GM21528 (cell line): ENCODE measurements around the gene PDZRN3.

Experiments used
- ATAC-seq: cut with Tn5 transposase; IDR thresholded peaks from one replicate; pipeline ENCODE4 v1.9.1; 2021; ENCODE audit warnings: mild to moderate bottlenecking, moderate library complexity; ENCODE audit not compliant: unreplicated experiment, low FRiP score

The PDZRN3 gene

GRCh38 chr3:73401616-73402279 lies 223.0 kb downstream of the PDZRN3 start:
- ATAC-seq, result no peak

- ATAC-seq, result no peak
Measured at GRCh38 chr3:73401059-73401458, 223.7 kb downstream of the PDZRN3 start.

GRCh38 chr3:73399666-73400253 lies 225.0 kb downstream of the PDZRN3 start:
- ATAC-seq, result no peak

- no peak for ATAC-seq
Measured at GRCh38 chr3:73399106-73399505, 225.6 kb downstream of the PDZRN3 start.

- ATAC-seq, result no peak
Measured at GRCh38 chr3:73398084-73398483, 226.7 kb downstream of the PDZRN3 start.

GRCh38 chr3:73394240-73394639 lies 230.5 kb downstream of the PDZRN3 start:
- ATAC-seq, result no peak

- ATAC-seq, result no peak
Measured at GRCh38 chr3:73393005-73393404, 231.7 kb downstream of the PDZRN3 start.

- ATAC-seq, result no peak
Measured at GRCh38 chr3:73391984-73392383, 232.8 kb downstream of the PDZRN3 start.

- ATAC-seq, result no peak
Measured at GRCh38 chr3:73389928-73390327, 234.8 kb downstream of the PDZRN3 start.

- ATAC-seq, result no peak
Measured at GRCh38 chr3:73389117-73389813, 235.5 kb downstream of the PDZRN3 start.

GRCh38 chr3:73385568-73385967 lies 239.2 kb downstream of the PDZRN3 start:
- no peak for ATAC-seq

- no peak for ATAC-seq
Measured at GRCh38 chr3:73384091-73384906, 240.4 kb downstream of the PDZRN3 start.

GRCh38 chr3:73383470-73384049 lies 241.2 kb downstream of the PDZRN3 start:
- ATAC-seq, result no peak

- no peak for ATAC-seq
Measured at GRCh38 chr3:73381551-73381950, 243.2 kb downstream of the PDZRN3 start.

GRCh38 chr3:73380735-73381532 lies 243.8 kb downstream of the PDZRN3 start:
- no peak for ATAC-seq

- ATAC-seq, result no peak
Measured at GRCh38 chr3:73379465-73379864, 245.3 kb downstream of the PDZRN3 start.

GRCh38 chr3:73378207-73378606 lies 246.5 kb downstream of the PDZRN3 start:
- no peak for ATAC-seq

- no peak for ATAC-seq
Measured at GRCh38 chr3:73365756-73366397, 258.9 kb downstream of the PDZRN3 start.

GRCh38 chr3:73364517-73364916 lies 260.2 kb downstream of the PDZRN3 start:
- ATAC-seq, result no peak
